ENCODE data around the gene RNF8.
"Not testable (repeated sequence)": the region's sequence is repeated elsewhere in the genome, so short reads cannot be mapped to it uniquely, and the experiment has no call there.

The RNF8 gene

GRCh38 chr6:37332894-37333293 lies 20.9 kb upstream of the RNF8 start:
- H3K36me3 ChIP-seq (replicated peaks in 1 of 2; ENCODE audit: control insufficient read depth in 2 of 2, insufficient read depth in 2 of 2, low read length in 2 of 2) = peaks cover 5 to 39% of the 10 kb centered on the region in 2 donors
- H3K18ac ChIP-seq (ENCODE audit: low read length) = no peak overlapping the region
- H4K91ac ChIP-seq (ENCODE audit: low read depth, low read length, poor library complexity) = no peak overlapping the region
- no peak for DNase-seq (ENCODE audit: low spot score)
- no peak overlapping the region for H3K4me2 ChIP-seq (ENCODE audit: insufficient read depth, low read length, poor library complexity, severe bottlenecking)
- no peak overlapping the region for H3K9ac ChIP-seq (ENCODE audit: low read depth, low read length, poor library complexity)
- H2AFZ ChIP-seq (ENCODE audit: low read length) = no peak overlapping the region
- peaks cover 0 to 2% (median 0%) of the 10 kb centered on the region in 3 experiments for H3K27me3 ChIP-seq (ENCODE audit: control insufficient read depth in 3 of 3, insufficient read depth in 3 of 3, low read depth in 1 of 3, low read length in 3 of 3)
- H2BK12ac ChIP-seq (ENCODE audit: low read length) = no peak overlapping the region
- no peaks in the 10 kb centered on the region for H3K9me3 ChIP-seq (replicated peaks in 1 of 2; ENCODE audit: control insufficient read depth in 2 of 2, insufficient read depth in 1 of 2, low read depth in 1 of 2, low read length in 2 of 2)
- no CpG with 5 or more reads among the region's 1 CpG for WGBS, 2 donors (ENCODE audit: extremely low coverage in 2 of 2, insufficient read length in 2 of 2, insufficient replicate concordance in 1 of 2)
- H3K4ac ChIP-seq (ENCODE audit: low read length) = no peak overlapping the region
- H3K4me1 ChIP-seq (ENCODE audit: control insufficient read depth in 2 of 2, insufficient read depth in 1 of 2, low read depth in 1 of 2, low read length in 2 of 2) = no peaks in the 10 kb centered on the region
- H2BK5ac ChIP-seq (ENCODE audit: low read length) = no peak overlapping the region
- H2AK5ac ChIP-seq (ENCODE audit: low read depth, low read length) = no peak overlapping the region
- no peak overlapping the region for H3K14ac ChIP-seq (ENCODE audit: low read length)
- no peak overlapping the region for H3K27ac ChIP-seq (replicated peaks; ENCODE audit: low read length)
- peaks cover 2% of the 10 kb centered on the region for H3K79me1 ChIP-seq (ENCODE audit: low read depth, low read length)
- no peak overlapping the region for H2BK15ac ChIP-seq (ENCODE audit: low read length)
- no peak overlapping the region for H4K8ac ChIP-seq (ENCODE audit: low read depth, low read length)
- no peak overlapping the region for H3K23ac ChIP-seq (ENCODE audit: low read depth, low read length, poor library complexity)
- H2BK120ac ChIP-seq (ENCODE audit: low read depth, low read length) = no peak overlapping the region
- no peak overlapping the region for H3K4me3 ChIP-seq (ENCODE audit: low read length in 2 of 2)

DNA sequence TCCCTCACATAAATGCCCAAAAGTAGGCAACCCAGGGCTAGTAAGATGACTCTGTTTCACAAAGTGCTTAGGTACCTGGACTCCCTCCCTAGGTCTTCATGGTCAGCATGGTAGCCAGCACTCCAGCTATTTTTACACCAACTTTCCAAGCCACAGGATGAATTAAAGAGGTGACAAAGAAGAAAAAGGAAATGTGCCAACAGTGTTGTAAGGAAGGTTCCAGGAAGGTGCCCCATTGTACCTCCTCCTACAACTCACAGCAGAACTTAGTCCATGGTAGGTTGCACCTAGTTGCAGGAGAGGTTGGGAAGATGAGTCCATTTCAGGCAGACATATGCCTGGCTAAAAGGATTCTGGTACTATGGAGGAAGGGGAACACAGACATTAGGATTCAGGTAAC lies 19.7 kb upstream of the RNF8 start:
- H3K18ac ChIP-seq (ENCODE audit: low read length) = no peak overlapping the region
- H2BK5ac ChIP-seq (ENCODE audit: low read length) = no peak overlapping the region
- H2AK5ac ChIP-seq (ENCODE audit: low read depth, low read length) = no peak overlapping the region
- H3K79me1 ChIP-seq (ENCODE audit: low read depth, low read length) = peaks cover 2% of the 10 kb centered on the region
- no peak overlapping the region for H3K23ac ChIP-seq (ENCODE audit: low read depth, low read length, poor library complexity)
- peaks cover 5 to 38% of the 10 kb centered on the region in 2 donors for H3K36me3 ChIP-seq (replicated peaks in 1 of 2; ENCODE audit: control insufficient read depth in 2 of 2, insufficient read depth in 2 of 2, low read length in 2 of 2)
- no peak for DNase-seq (ENCODE audit: low spot score)
- H3K27ac ChIP-seq (replicated peaks; ENCODE audit: low read length) = no peak overlapping the region
- no peaks in the 10 kb centered on the region for H3K9me3 ChIP-seq (replicated peaks in 1 of 2; ENCODE audit: control insufficient read depth in 2 of 2, insufficient read depth in 1 of 2, low read depth in 1 of 2, low read length in 2 of 2)
- H2BK15ac ChIP-seq (ENCODE audit: low read length) = no peak overlapping the region
- H4K91ac ChIP-seq (ENCODE audit: low read depth, low read length, poor library complexity) = no peak overlapping the region
- H2AFZ ChIP-seq (ENCODE audit: low read length) = no peak overlapping the region
- no peak overlapping the region for H2BK120ac ChIP-seq (ENCODE audit: low read depth, low read length)
- H3K14ac ChIP-seq (ENCODE audit: low read length) = no peak overlapping the region
- H2BK12ac ChIP-seq (ENCODE audit: low read length) = no peak overlapping the region
- no peak overlapping the region for H3K4me3 ChIP-seq (ENCODE audit: low read length in 2 of 2)
- no peak overlapping the region for H3K4ac ChIP-seq (ENCODE audit: low read length)
- H3K27me3 ChIP-seq (ENCODE audit: control insufficient read depth in 3 of 3, insufficient read depth in 3 of 3, low read depth in 1 of 3, low read length in 3 of 3) = peaks cover 0 to 2% (median 0%) of the 10 kb centered on the region in 3 experiments
- no peak overlapping the region for H4K8ac ChIP-seq (ENCODE audit: low read depth, low read length)
- H3K4me2 ChIP-seq (ENCODE audit: insufficient read depth, low read length, poor library complexity, severe bottlenecking) = no peak overlapping the region
- no peak overlapping the region for H3K9ac ChIP-seq (ENCODE audit: low read depth, low read length, poor library complexity)
- no peaks in the 10 kb centered on the region for H3K4me1 ChIP-seq (ENCODE audit: control insufficient read depth in 2 of 2, insufficient read depth in 1 of 2, low read depth in 1 of 2, low read length in 2 of 2)

DNA sequence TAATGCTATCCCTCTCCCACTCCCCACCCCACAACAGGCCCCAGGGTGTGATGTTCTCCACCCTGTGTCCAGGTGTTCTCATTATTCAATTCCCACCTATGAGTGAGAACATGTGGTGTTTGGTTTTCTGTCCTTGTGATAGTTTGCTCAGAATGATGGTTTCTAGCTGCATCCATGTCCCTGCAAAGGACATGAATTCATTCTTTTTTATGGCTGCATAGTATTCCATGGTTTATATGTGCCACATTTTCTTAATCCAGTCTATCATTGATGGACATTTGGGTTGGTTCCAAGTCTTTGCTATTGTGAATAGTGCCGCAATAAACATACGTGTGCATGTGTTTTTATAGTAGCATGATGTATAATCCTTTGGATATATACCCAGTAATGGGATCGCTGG lies 15.5 kb upstream of the RNF8 start:
- H3K4me2 ChIP-seq (ENCODE audit: insufficient read depth, low read length, poor library complexity, severe bottlenecking); H3K4ac ChIP-seq (ENCODE audit: low read length); H3K18ac ChIP-seq (ENCODE audit: low read length); H3K23ac ChIP-seq (ENCODE audit: low read depth, low read length, poor library complexity); H3K9ac ChIP-seq (ENCODE audit: low read depth, low read length, poor library complexity); H2AK5ac ChIP-seq (ENCODE audit: low read depth, low read length); H3K9me3 ChIP-seq (replicated peaks in 1 of 2; ENCODE audit: control insufficient read depth in 2 of 2, insufficient read depth in 1 of 2, low read depth in 1 of 2, low read length in 2 of 2); H3K14ac ChIP-seq (ENCODE audit: low read length); H3K27me3 ChIP-seq (ENCODE audit: control insufficient read depth in 3 of 3, insufficient read depth in 3 of 3, low read depth in 1 of 3, low read length in 3 of 3); H3K36me3 ChIP-seq (replicated peaks in 1 of 2; ENCODE audit: control insufficient read depth in 2 of 2, insufficient read depth in 2 of 2, low read length in 2 of 2); H2BK15ac ChIP-seq (ENCODE audit: low read length); H3K4me3 ChIP-seq (ENCODE audit: low read length in 2 of 2); H2BK120ac ChIP-seq (ENCODE audit: low read depth, low read length); H3K4me1 ChIP-seq (ENCODE audit: control insufficient read depth in 2 of 2, insufficient read depth in 1 of 2, low read depth in 1 of 2, low read length in 2 of 2); H3K27ac ChIP-seq (replicated peaks; ENCODE audit: low read length); DNase-seq (ENCODE audit: low spot score); H2AFZ ChIP-seq (ENCODE audit: low read length); H3K79me1 ChIP-seq (ENCODE audit: low read depth, low read length); H2BK12ac ChIP-seq (ENCODE audit: low read length); H4K8ac ChIP-seq (ENCODE audit: low read depth, low read length); H4K91ac ChIP-seq (ENCODE audit: low read depth, low read length, poor library complexity); H2BK5ac ChIP-seq (ENCODE audit: low read length): not testable (repeated sequence)
- WGBS, 2 donors (ENCODE audit: extremely low coverage in 2 of 2, insufficient read length in 2 of 2, insufficient replicate concordance in 1 of 2) = no CpG with 5 or more reads among the region's 3 CpGs

- H2BK15ac ChIP-seq (ENCODE audit: low read length) = no peak overlapping the region
- H2BK120ac ChIP-seq (ENCODE audit: low read depth, low read length) = no peak overlapping the region
- no peak overlapping the region for H2AFZ ChIP-seq (ENCODE audit: low read length)
- no peaks in the 10 kb centered on the region for H3K9me3 ChIP-seq (replicated peaks in 1 of 2; ENCODE audit: control insufficient read depth in 2 of 2, insufficient read depth in 1 of 2, low read depth in 1 of 2, low read length in 2 of 2)
- no peaks in the 10 kb centered on the region for H3K4me1 ChIP-seq (ENCODE audit: control insufficient read depth in 2 of 2, insufficient read depth in 1 of 2, low read depth in 1 of 2, low read length in 2 of 2)
- no peak overlapping the region for H3K4me3 ChIP-seq (ENCODE audit: low read length in 2 of 2)
- peaks cover 2% of the 10 kb centered on the region for H3K79me1 ChIP-seq (ENCODE audit: low read depth, low read length)
- H2BK12ac ChIP-seq (ENCODE audit: low read length) = no peak overlapping the region
- H3K36me3 ChIP-seq (replicated peaks in 1 of 2; ENCODE audit: control insufficient read depth in 2 of 2, insufficient read depth in 2 of 2, low read length in 2 of 2) = peaks cover 0 to 2% of the 10 kb centered on the region in 2 donors
- H3K27me3 ChIP-seq (ENCODE audit: control insufficient read depth in 3 of 3, insufficient read depth in 3 of 3, low read depth in 1 of 3, low read length in 3 of 3) = peaks cover 0 to 2% (median 0%) of the 10 kb centered on the region in 3 experiments
- H4K8ac ChIP-seq (ENCODE audit: low read depth, low read length) = no peak overlapping the region
- H3K27ac ChIP-seq (replicated peaks; ENCODE audit: low read length) = no peak overlapping the region
- H2BK5ac ChIP-seq (ENCODE audit: low read length) = no peak overlapping the region
- no peak for DNase-seq (ENCODE audit: low spot score)
- no peak overlapping the region for H3K4me2 ChIP-seq (ENCODE audit: insufficient read depth, low read length, poor library complexity, severe bottlenecking)
- H3K23ac ChIP-seq (ENCODE audit: low read depth, low read length, poor library complexity) = no peak overlapping the region
- no peak overlapping the region for H3K14ac ChIP-seq (ENCODE audit: low read length)
- H2AK5ac ChIP-seq (ENCODE audit: low read depth, low read length) = no peak overlapping the region
- H3K18ac ChIP-seq (ENCODE audit: low read length) = no peak overlapping the region
- H3K4ac ChIP-seq (ENCODE audit: low read length) = no peak overlapping the region
- no CpG with 5 or more reads among the region's 5 CpGs for WGBS, 2 donors (ENCODE audit: extremely low coverage in 2 of 2, insufficient read length in 2 of 2, insufficient replicate concordance in 1 of 2)
- H3K9ac ChIP-seq (ENCODE audit: low read depth, low read length, poor library complexity) = no peak overlapping the region
- H4K91ac ChIP-seq (ENCODE audit: low read depth, low read length, poor library complexity) = no peak overlapping the region
These were observed 15.0 kb upstream of the RNF8 start for GRCh38 chr6:37338745-37339255.
